HG02970 (cell line): Measurements from ENCODE around the gene KRT86.
A peak's percentile ranks its signal among the peaks of the same experiment; 100 is the strongest.

Experiments
- ATAC-seq: cut with Tn5 transposase; IDR thresholded peaks from one replicate; pipeline ENCODE4 v1.9.1; 2021; ENCODE audit warnings: mild to moderate bottlenecking, moderate library complexity, moderate number of reproducible peaks; ENCODE audit not compliant: unreplicated experiment, low FRiP score

KRT86 gene

GRCh38 chr12:52263761-52264434 is 10.5 kb upstream of the KRT86 start:
- no peak for ATAC-seq

DNA sequence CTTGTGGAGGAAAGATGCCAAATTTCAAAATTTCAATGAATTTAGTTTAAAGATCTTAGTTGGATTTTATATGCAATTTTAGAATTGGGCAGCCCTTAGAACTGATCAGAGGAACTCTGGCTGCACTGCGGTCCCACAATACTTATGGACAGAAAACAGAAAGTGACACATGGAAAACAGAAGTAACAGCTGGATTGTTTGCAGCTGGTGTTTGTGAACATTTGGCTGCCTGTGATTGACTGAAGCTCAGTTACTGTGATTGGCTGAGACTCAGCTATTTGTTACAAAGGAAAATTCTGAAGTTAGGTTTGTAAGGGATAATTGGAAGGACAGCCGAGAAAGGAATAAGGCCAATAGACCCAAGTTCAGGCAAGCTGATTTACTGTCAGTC is 10.0 kb upstream of the KRT86 start:
- ATAC-seq, result no peak

GRCh38 chr12:52266514-52266913 is 7.9 kb upstream of the KRT86 start:
- no peak for ATAC-seq

DNA sequence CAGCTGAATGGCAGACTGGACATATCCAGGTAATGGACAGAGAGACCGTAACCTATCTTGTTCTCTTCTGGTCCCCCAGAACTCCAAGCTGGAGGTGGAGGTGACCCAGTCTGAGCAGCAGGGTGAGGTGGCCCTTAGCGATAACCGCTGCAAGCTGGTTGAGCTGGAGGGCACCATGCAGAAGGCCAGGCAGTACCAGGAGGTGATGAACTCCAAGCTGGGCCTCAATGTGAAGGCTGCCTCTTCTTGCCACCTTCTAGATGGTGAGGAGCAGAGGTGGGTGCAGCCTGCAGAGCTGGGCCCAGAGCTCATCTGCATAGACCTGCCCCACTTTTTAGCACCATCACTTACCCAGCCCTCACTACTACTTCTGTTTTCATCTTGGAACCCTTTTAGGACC is 7.2 kb upstream of the KRT86 start:
- ATAC-seq, result no peak

GRCh38 chr12:52267699-52268098 is 6.7 kb upstream of the KRT86 start:
- no peak for ATAC-seq

DNA sequence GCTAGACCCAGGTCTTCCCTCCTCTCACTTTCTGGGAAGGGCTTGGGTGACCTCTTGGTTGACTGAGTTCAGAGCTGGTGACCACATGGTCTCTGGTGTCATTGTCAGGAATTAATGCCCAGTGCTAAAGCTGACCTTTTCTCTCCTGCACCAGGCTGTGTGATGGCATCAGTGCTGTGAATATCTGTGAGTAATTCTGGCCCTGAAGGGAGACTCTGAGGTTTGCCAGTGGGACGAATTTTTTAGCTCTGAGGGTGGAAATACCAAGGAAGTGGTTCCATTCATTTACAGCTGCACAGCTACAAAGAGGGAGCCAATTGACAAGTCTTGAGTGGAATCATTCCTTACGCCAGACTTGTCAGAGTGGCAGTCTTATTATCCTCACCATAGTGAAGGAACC is 6.2 kb upstream of the KRT86 start:
- no peak for ATAC-seq

DNA sequence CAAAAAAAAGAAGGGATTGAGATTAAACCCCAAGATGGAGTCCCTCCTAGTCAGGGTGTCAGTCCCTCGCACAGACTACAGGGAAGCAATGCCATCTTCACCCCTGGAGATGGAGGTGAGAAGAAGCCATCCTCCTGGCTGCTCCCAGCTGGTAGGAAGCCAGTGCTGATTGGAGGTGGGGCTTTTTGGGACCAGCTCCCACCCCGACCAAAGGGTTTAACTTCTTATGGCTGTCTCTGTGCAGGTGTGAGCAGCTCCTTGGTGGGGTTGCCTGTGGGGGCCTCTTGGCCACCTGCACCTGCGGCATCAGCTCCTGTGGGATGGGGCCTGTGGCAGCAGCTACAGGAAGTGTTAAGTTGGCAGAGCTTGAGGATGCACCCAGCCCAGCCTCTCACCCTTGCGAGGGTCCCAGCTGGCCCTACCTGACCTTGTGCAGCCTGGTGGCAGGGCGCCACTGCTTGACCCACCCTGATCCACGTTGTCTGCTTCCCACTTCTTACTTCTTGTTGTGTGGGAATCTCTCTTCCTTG is 3.8 kb upstream of the KRT86 start:
- ATAC-seq, result no peak

DNA sequence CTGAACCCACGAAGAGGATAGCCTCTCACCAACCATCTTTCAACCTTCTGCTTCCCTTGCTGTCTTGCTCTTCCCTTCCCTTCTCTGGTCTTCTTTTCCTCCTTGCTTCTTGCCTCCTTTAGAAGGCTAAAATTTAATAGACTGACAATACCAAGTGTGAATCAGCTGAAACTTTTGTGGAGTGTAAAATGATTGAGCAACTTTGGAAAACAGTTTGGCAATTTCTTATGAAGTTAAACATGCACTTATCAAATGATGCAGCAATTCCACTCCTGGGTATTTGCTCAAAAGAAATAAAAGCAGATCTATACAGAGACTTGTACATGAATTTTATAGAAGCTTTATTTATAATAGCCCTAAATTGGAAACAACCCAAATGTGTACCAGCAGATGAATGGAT is 3.3 kb upstream of the KRT86 start:
- ATAC-seq, result no peak

GRCh38 chr12:52275686-52276085 is 1.2 kb downstream of the KRT86 start:
- ATAC-seq, result no peak

DNA sequence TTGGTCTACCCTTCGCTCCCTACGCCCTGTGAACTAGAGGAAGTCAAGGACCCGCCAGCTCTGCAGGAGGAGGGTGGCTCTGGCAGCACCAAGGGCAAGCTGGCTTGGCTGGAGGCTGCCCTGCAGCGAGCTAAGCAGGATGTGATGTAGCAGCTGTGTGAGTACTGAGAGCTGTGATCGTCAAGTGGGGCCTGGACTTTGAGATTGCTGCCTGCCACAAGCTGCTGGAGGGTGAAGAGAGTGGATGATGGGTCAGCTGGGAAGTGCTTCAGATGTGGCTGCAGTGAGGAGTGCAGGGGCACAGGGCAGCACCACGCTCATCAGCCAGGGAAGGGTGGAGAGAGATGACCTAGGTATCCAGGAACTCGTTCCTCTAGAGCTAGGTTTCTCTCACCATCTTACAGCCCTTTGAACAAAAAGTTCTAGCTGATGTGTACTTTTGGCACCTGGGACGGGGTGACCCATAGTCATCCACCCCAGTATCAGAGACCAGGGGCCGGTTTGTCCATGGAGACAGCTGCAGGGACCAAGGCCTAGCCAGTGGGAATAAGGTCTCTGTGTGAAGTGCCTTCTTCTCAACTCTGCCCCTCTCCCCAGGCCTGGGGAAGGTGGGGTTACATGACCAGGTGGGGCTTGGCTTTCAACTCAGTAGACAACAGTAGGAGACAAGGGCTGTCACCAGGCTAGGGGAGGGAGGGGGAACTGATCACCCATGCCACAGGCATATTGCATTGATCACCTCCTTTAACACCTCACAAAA is 3.2 kb downstream of the KRT86 start:
- ATAC-seq, result no peak

DNA sequence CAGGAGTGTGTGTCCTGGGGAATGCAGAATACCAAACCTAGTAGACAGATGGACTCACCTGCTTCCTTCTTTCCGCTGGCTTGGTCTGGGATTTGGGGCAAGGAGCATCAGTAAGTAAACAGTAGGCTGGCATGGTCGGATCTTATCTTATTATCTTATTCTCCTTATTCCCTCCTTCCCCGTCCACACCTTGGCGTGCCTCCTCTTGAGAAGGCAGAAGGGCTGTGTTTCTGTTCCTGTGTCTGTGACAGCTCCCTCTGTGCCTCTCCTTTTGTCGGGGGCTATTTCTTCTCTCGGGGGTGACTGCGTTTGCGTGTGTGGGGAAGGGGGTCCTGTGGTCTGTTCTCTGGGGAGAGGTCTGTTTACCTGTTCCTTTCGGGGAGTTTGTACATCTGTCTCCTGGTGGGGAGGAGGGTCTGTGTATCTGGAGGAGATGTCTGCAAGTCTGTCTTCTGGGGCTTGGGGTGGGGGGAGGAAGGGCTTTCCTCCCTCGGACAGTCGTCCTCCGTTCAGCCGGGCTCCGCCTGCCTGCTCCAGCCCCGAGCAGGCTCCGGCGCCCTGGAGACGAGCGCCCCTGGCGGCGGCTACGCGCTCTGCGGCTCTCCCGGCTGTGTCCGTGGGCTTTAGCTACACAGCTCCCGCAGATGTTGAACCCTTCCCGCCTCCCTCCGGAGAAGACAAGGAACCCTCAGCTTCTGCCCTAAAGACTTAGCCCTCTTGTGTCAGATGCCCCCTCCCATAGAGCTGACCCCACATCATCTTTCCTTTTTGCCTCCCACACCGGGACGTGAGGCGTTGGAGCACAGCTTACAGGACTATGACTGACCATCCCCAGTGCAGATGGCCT is 4.4 kb downstream of the KRT86 start:
- ATAC-seq, result peak; percentile 78

- ATAC-seq, result no peak
Measured at GRCh38 chr12:52279422-52280318, 5.2 kb downstream of the KRT86 start.

- no peak for ATAC-seq
Measured at GRCh38 chr12:52280319-52280795, 5.9 kb downstream of the KRT86 start.

- no peak for ATAC-seq
Measured at GRCh38 chr12:52280796-52281560, 6.5 kb downstream of the KRT86 start.

DNA sequence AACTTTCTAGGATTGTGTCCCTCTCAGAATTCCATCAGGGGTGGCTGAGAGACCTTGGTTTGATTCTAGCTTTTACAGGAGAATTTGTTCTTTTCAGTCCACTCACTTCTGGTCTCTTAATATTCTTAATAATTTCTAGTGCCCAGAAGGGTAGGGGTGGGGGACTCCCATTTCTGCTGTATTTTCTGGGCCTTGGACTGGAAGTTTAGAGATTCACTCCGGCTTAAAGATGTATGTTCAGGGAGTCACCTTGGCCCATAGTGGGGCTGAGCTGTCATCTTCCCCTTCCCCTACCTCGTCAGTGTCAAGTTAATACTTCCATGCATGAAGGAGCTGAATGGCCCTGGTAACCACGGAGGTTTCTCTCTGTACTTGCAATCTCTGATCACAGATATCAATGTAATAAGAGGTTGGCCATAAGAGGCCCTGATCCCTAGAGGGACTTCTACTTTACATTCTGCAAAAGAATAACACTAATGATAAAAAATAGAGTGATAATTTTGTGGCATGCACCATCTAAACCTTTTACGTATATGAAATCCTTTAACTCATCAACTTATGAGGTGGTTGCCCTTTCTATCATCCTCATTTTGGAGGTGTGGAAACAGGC is 10.2 kb downstream of the KRT86 start:
- no peak for ATAC-seq

- ATAC-seq, result no peak
Measured at GRCh38 chr12:52285172-52285745, 10.8 kb downstream of the KRT86 start.

DNA sequence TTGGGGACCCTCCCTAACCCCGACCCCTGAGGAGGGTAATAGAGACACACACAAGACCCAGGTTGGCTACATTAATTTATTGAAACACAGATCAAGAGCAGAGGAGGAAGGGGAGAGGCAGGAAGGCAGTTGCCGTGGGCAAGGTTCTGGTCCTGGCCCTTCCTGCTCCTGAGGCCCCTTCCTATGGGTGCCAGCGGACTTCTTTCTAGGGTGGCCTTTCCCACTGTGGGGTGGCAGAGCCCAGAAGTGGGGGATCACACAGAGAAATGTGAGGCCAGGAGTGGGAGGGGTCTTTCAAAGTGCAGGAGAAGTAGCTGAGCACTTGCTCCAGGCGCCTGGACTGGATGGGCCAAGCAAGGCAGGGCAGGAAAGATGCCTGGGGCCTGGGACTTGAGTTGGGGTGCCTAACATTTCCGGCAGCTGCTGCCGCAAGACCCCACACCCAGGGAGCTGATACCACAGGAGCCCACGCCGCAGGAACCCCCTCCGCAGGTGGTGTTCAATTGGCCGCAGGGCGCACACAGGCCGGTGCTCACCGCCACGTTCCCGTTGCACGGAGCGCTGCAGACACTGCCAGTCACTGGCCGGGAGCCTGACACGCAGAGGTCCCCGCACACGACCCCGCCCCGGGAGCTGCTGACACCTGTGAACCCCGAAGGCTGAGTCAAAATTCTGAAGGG is 11.5 kb downstream of the KRT86 start:
- no peak for ATAC-seq
